ENCODE data around the gene TCAIM. TPM values are rescaled to one million over a fixed set of nuclear protein-coding genes. Genes with fewer than 3 reads are reported as not detected.

The TCAIM gene
- total and polyA plus RNA-seq, 2 of the 4 experiments (the other 2 are of a cell fraction) = 11.0 to 21.5 TPM

GRCh38 chr3:44330444-44330843 is 8.1 kb upstream of the TCAIM start:
- TF ChIP-seq FOS (IDR thresholded peaks at IDR 0.05; ENCODE audit: low read depth, low read length) (no peak), RAD21 (IDR thresholded peaks at IDR 0.05; ENCODE audit: low read length) (no peak), RCOR1 (IDR thresholded peaks at IDR 0.05; ENCODE audit: insufficient replicate concordance, low read length) (no peak), RFX5 (IDR thresholded peaks at IDR 0.05; ENCODE audit: low read depth, low read length) (no peak), POLR2A (IDR thresholded peaks at IDR 0.05; ENCODE audit: low read depth, low read length) (no peak), USF2 (IDR thresholded peaks at IDR 0.05; ENCODE audit: low read depth, low read length) (no peak), CHD1 (IDR thresholded peaks at IDR 0.05; ENCODE audit: low read depth, low read length) (no peak), MAFK (IDR thresholded peaks at IDR 0.05; ENCODE audit: low read depth, low read length) (no peak), NFE2L2 (IDR thresholded peaks at IDR 0.05; ENCODE audit: low read depth, low read length) (no peak), BHLHE40 (IDR thresholded peaks at IDR 0.05; ENCODE audit: low read depth, low read length) (no peak), ELK1 (IDR thresholded peaks at IDR 0.05; ENCODE audit: borderline replicate concordance, low read depth, low read length) (no peak)
- POLR2A ChIA-PET (ENCODE audit: unreplicated experiment) = no interaction called here

More at GRCh38 chr3:44330444-44330843, 8.1 kb upstream of the TCAIM start:
- H3K4me2 ChIP-seq (ENCODE audit: low read depth, low read length) = no peak overlapping the region
- no peak overlapping the region for H2BK20ac ChIP-seq (ENCODE audit: low read depth, low read length)
- in situ Hi-C loops (cut with MboI; ENCODE audit: low sequenced_read_pairs) = loop anchor here (25.0 kb wide), 2 partner anchors 307 to 557 kb away; partner anchors contain the start of genes ZNF197 and ZNF35
- no peaks in the 10 kb centered on the region for H4K20me1 ChIP-seq (ENCODE audit: insufficient read depth, low read length)
- H3K18ac ChIP-seq (ENCODE audit: low read depth, low read length) = no peak overlapping the region
- H2AK9ac ChIP-seq (replicated peaks; ENCODE audit: low read depth, low read length, poor library complexity) = no peak overlapping the region
- H3K4me1 ChIP-seq (ENCODE audit: control insufficient read depth, insufficient read depth, low read length) = no peaks in the 10 kb centered on the region
- H3K36me3 ChIP-seq (ENCODE audit: control insufficient read depth, insufficient read depth, low read length) = no peaks in the 10 kb centered on the region
- BruUV-seq (replicated peaks) = no TSS peak
- no peak overlapping the region for H3K56ac ChIP-seq (ENCODE audit: extremely low read depth, insufficient read depth, low read length)
- no peak for DNase-seq
- peaks cover 6% of the 10 kb centered on the region for H3K27me3 ChIP-seq (ENCODE audit: control insufficient read depth, insufficient read depth, low read length)
- H2AFZ ChIP-seq (replicated peaks; ENCODE audit: low read length, poor library complexity) = no peak overlapping the region
- no peak overlapping the region for H4K5ac ChIP-seq (ENCODE audit: low read depth, low read length)
- H4K8ac ChIP-seq (ENCODE audit: low read depth in 2 of 2, low read length in 2 of 2) = no peak overlapping the region
- CTCF ChIA-PET = no interaction called here
- H2AK5ac ChIP-seq (ENCODE audit: low read depth, low read length) = no peak overlapping the region
- H4K91ac ChIP-seq (ENCODE audit: insufficient read depth, low read depth, low read length) = no peak overlapping the region
- no peak overlapping the region for H2BK120ac ChIP-seq (ENCODE audit: low read depth, low read length)
- dilution Hi-C loops (cut with HindIII; ENCODE audit: low sequenced_read_pairs, unreplicated experiment) = no loop called here
- no peaks in the 10 kb centered on the region for H3K9me1 ChIP-seq (ENCODE audit: insufficient read depth, low read length)
- H3K9ac ChIP-seq (ENCODE audit: low read depth, low read length) = no peak overlapping the region
- no peak overlapping the region for H3K23ac ChIP-seq (ENCODE audit: low read depth, low read length)
- no peaks in the 10 kb centered on the region for H3K79me1 ChIP-seq (ENCODE audit: low read depth in 1 of 2, low read length in 2 of 2)
- H2BK15ac ChIP-seq (ENCODE audit: low read depth, low read length) = no peak overlapping the region
- no peak overlapping the region for H2BK5ac ChIP-seq (ENCODE audit: low read depth, low read length, poor library complexity, severe bottlenecking)
- intact Hi-C loops (cut with micrococcal nuclease) = no loop called here
- H3K4ac ChIP-seq (ENCODE audit: low read depth, low read length) = no peak overlapping the region
- WGBS, 2 experiments (ENCODE audit: extremely low coverage in 2 of 2, insufficient read length in 1 of 2) = no CpG with 5 or more reads among the region's 2 CpGs
- ATAC-seq (ENCODE audit: low read depth) = no peak
- H3K14ac ChIP-seq (replicated peaks; ENCODE audit: low read depth, low read length) = no peak overlapping the region
- no peaks in the 10 kb centered on the region for H3K9me3 ChIP-seq (ENCODE audit: control insufficient read depth, insufficient read depth, low read length)
- H3K27ac ChIP-seq (ENCODE audit: insufficient read depth, low read length) = no peak overlapping the region
- no peak overlapping the region for H3K4me3 ChIP-seq (ENCODE audit: insufficient read depth, low read depth, low read length)
